Measurements from ENCODE around the gene UBE3D. TPM values are rescaled to one million over a fixed set of nuclear protein-coding genes. Genes with fewer than 3 reads are reported as not detected.

UBE3D gene
- total and polyA plus RNA-seq, 2 of the 8 experiments (the other 6 are each of a cell fraction or from before 2014, with no cell fraction given), result 5.7 to 16.3 TPM

GRCh38 chr6:83051377-83052172 is 14.1 kb downstream of the UBE3D start (continued):
- no peak for TF ChIP-seq KDM1A (IDR thresholded peaks at IDR 0.05; ENCODE audit: borderline replicate concordance, low read length)
- TF ChIP-seq BCL11A (IDR thresholded peaks at IDR 0.05; ENCODE audit: low read depth in 2 of 2, low read length in 2 of 2), result no peak

Data from H1 (cell line).